COLO668 (cell line): Measurements from ENCODE around the gene RERE.

Source experiments
- DNase-seq: peaks from one replicate; lab custom pipeline; 2025; ENCODE audit not compliant: unreplicated experiment; lab: John Stamatoyannopoulos, UW

RERE gene

GRCh38 chr1:8373581-8374241, 443.7 kb downstream of the RERE start:
- no peak for DNase-seq

- no peak for DNase-seq
These were observed 444.3 kb downstream of the RERE start for GRCh38 chr1:8373125-8373524.

GRCh38 chr1:8371372-8371991, 446.0 kb downstream of the RERE start:
- no peak for DNase-seq

GRCh38 chr1:8370905-8371315, 446.5 kb downstream of the RERE start:
- peak; percentile 74 for DNase-seq

GRCh38 chr1:8370046-8370881, 447.2 kb downstream of the RERE start:
- peak; percentile 74 for DNase-seq

- no peak for DNase-seq
These were observed 448.3 kb downstream of the RERE start for GRCh38 chr1:8368956-8369639.

GRCh38 chr1:8367571-8368194, 449.8 kb downstream of the RERE start:
- DNase-seq, result no peak

GRCh38 chr1:8365661-8366362, 451.6 kb downstream of the RERE start:
- no peak for DNase-seq

- DNase-seq, result no peak
These were observed 452.7 kb downstream of the RERE start for GRCh38 chr1:8364528-8365442.

- no peak for DNase-seq
These were observed 453.6 kb downstream of the RERE start for GRCh38 chr1:8363767-8364301.

- DNase-seq, result no peak
These were observed 454.2 kb downstream of the RERE start for GRCh38 chr1:8363186-8363766.

- DNase-seq, result no peak
These were observed 454.7 kb downstream of the RERE start for GRCh38 chr1:8362701-8363101.

- DNase-seq, result no peak
These were observed 456.1 kb downstream of the RERE start for GRCh38 chr1:8361198-8361849.

GRCh38 chr1:8360493-8361197, 456.8 kb downstream of the RERE start:
- no peak for DNase-seq

- DNase-seq, result no peak
These were observed 457.6 kb downstream of the RERE start for GRCh38 chr1:8359617-8360481.

- DNase-seq, result no peak
These were observed 458.4 kb downstream of the RERE start for GRCh38 chr1:8358897-8359616.
